Fibroblast of upper back skin (primary cell): ENCODE data around the gene G3BP1.
"Not testable (repeated sequence)": the region's sequence is repeated elsewhere in the genome, so short reads cannot be mapped to it uniquely, and the experiment has no call there.

Source experiments
- DNase-seq: peaks from one replicate; pipeline ENCODE4 v3.0.0-alpha.2; 2013

The G3BP1 gene

GRCh38 chr5:151800532-151800931 lies 28.8 kb downstream of the G3BP1 start:
- DNase-seq: no peak

GRCh38 chr5:151805414-151806223 lies 33.9 kb downstream of the G3BP1 start:
- DNase-seq: peak; percentile 86

- DNase-seq: peak; percentile 26
These were observed 36.9 kb downstream of the G3BP1 start for GRCh38 chr5:151808451-151809169.

DNA sequence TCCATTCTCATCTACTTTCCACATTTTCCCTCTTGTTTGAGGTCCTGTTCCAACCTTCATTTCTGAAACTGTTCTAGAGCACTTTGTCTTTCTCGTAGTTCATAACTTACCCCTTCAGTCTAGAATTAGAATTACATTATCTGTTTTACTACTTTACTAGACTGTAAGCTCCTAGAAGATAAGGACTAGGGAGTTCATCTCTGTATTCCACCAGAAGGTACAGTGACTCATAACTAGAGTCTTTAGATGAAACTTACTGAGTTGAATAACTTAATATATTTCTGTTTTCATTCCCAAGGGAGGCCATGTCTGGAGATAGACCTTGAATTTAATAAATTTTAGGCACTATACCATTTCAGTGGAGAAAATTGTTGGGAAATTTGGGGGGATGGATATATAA lies 38.7 kb downstream of the G3BP1 start:
- peak; percentile 32 for DNase-seq

DNA sequence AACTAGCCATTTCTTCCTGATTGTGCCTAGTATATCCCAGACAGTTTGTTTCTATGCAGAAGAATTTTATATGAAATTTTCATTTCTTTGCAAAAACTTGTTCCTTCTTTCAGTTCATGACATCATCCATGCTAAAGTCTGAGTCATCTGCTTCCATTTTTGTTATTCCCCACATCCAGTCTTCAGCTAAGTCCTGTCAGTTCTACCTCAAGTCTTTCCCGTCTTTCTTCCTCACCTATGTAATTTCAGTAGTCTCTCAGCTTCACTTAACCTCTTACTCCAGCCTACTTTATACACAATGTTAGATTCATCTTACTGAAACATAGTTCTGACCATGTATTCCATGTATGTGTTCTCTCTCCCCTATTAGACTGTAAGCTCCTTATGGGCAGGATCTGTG lies 39.1 kb downstream of the G3BP1 start:
- DNase-seq: peak; percentile 11

GRCh38 chr5:151811593-151812321 lies 40.0 kb downstream of the G3BP1 start:
- peak; percentile 44 for DNase-seq

DNA sequence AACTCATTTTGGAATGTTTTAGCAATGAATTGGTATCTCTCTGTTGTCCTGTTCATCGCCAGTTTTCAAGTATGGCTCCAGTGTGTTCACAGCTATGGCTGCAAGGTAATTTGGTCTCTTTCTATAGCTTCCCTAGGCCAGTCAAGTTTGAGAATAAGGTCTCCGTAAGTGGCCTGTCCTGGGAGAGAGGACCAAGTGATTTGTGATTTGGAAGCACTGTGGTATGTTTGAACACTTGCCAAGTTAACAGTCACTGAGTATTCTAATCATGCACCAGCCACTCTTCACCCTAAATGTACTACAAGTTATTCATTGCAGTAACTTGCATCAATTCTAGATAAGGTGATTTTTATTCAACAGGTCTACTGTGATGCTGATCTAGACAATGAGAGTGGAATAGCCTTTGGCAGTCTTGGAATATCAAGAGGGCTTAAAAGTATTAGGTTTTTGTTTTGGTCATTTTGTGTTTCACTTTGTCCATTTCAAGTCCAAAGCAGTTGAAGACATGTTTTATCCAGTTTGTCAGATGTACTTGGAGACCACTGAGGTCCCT lies 41.1 kb downstream of the G3BP1 start:
- peak; percentile 50 for DNase-seq

DNA sequence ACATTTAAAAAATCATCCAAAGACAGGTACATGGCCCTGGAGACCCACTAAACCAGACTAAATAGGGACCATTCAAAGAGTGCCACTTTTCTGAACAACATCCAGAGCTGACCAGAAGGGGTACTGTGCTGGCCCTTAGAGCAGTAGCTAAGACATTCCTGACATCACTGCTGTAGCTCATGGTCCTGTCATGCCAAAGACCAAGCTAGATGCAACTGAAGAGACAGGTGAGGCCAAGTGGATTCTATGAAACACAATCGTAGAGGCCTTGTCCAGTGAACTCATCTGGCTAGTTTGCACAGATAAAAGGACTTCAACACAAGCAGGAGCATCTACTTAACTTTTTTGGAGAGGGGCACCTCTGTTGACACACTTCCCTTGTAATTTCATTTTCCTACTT lies 43.3 kb downstream of the G3BP1 start:
- DNase-seq: no peak

- peak; percentile 36 for DNase-seq
These were observed 48.1 kb downstream of the G3BP1 start for GRCh38 chr5:151819830-151820229.

DNA sequence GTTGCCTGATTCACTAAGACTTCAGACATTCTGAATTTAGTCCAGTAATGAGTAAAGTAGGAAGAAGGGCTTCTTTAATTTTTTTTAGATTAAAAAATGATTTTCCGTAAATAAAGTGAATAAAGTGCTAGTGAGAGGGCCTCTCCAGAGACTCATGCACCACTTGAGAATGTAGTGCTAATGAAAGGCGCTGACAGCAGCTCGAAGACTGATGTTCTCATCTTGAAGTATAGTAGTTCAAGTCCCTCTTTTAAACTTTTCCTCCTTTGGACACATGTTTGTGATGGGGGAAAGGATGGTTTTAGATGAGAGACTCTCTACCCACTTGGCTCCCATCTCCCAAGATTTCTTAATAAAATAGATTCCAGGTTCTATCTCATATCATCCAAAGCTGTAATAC lies 48.5 kb downstream of the G3BP1 start:
- peak; percentile 42 for DNase-seq

DNA sequence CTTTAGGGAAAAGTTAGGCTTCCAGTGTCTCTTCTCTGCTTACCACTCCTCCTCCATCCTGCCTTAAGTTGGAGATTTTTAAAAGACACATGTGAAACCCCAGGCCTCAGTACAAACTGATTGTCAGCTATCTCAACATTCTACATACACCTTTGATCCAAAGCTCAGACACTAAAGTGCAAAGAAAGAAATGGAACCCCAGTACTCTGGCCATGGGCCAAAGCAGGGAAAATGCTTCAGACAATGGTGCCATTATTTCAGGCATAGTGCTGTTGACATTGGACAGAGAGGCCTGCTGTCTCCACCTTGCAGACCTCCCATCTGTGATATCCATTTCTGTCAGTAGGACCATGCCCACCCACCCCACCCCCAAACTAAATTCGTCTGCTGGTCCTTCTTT lies 49.1 kb downstream of the G3BP1 start:
- DNase-seq: no peak

- no peak for DNase-seq
These were observed 50.4 kb downstream of the G3BP1 start for GRCh38 chr5:151822141-151822540.

GRCh38 chr5:151825445-151825844 lies 53.7 kb downstream of the G3BP1 start:
- DNase-seq: peak; percentile 76

DNA sequence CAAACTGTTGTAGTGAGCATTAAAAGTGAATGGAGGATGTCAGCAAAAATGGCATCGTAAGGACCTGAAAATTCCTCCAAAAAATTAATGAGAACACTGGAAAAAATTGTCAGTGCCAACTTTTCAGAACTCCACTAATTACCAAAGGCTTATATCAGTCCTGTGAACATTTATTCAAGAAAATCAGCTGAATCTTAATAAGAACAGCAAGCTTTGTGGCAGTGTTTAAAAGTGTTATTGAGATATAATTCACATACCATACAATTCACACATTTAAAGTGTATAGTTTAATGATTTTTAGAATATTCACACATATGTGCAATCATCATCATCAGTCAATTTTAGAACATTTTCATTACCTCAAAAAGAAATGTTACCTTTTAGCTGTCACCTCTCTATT lies 57.6 kb downstream of the G3BP1 start:
- DNase-seq: no peak

- DNase-seq: not testable (repeated sequence)
These were observed 61.1 kb downstream of the G3BP1 start for GRCh38 chr5:151832843-151833242.

DNA sequence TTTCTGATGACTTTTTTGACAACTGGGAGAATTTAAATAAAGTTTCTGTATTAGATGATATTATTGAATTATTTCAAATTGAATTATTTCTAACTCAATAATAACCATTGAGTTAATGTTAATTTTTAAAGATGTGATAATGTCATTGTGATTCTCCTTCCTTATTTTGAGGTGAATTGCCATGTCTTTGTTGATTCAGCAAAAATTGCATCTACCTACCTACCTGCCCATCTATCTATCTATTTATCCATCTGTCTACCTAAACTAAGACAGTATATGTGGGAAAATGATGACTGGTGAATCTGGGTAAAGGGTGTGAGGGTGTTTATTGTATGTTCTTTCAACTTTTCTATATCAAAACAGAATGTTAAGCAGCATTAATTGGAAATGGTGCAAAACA lies 75.0 kb downstream of the G3BP1 start:
- DNase-seq: no peak

GRCh38 chr5:151847871-151848270 lies 76.1 kb downstream of the G3BP1 start:
- DNase-seq: no peak

- no peak for DNase-seq
These were observed 83.9 kb downstream of the G3BP1 start for GRCh38 chr5:151855701-151856100.

DNA sequence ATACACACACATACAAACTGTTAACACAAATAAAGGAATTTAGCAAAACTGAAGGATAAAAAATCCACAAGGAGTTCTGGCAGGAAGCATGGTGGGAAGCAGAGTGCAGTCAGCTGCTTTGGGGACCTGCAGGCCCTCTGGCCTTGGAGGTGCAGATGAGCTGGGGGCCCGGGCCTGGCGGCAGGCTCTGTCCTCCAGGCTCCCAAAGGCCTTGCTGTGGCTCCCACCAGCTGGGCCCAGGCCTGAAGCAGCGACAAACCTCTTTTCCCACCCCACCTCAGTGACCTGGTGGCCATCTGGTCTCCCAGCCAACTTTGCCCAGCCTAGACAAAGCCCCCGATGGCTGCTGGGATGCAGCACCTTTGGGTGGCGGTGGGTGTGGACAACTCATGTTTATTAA lies 85.1 kb downstream of the G3BP1 start:
- DNase-seq: no peak

GRCh38 chr5:151860867-151861266 lies 89.1 kb downstream of the G3BP1 start:
- not testable (repeated sequence) for DNase-seq
